Natural killer cell (primary cell): ENCODE data around the gene SEMA4C. TPM values are rescaled to one million over a fixed set of nuclear protein-coding genes. Genes with fewer than 3 reads are reported as not detected.

Experiments used
- ATAC-seq, 3 donors: fragments of 150-1000 bp in 2 of 3; fragments of 200-7000 bp in 1 of 3; cut with Tn5 transposase; 1 replicate in 1 of 3; 2 replicates in 2 of 3; pipeline ENCODE4 v1.10.0; 2021; ENCODE audit warnings: mild to moderate bottlenecking in 2 of 3, moderate library complexity in 2 of 3
- DNase-seq, 2 donors: peaks; one replicate each; pipeline versions ENCODE4 v3.0.0 to v3.0.0-alpha.2; 2013 to 2021; ENCODE audit warnings: mixed read lengths in 1 of 2
- H3K27ac ChIP-seq: one replicate; pipeline ENCODE4 v1.5.1; 2013; ENCODE audit warnings: mild to moderate bottlenecking, low read length
- H3K27me3 ChIP-seq: one replicate; pipeline ENCODE4 v1.6.1; 2013; ENCODE audit warnings: low read length; ENCODE audit not compliant: control insufficient read depth, insufficient read depth
- H3K36me3 ChIP-seq: one replicate; pipeline ENCODE4 v1.6.1; 2013; ENCODE audit warnings: low read length; ENCODE audit not compliant: control insufficient read depth, insufficient read depth
- H3K4me1 ChIP-seq: one replicate; pipeline ENCODE4 v1.6.1; 2013; ENCODE audit warnings: low read length; ENCODE audit not compliant: control insufficient read depth, insufficient read depth
- H3K4me3 ChIP-seq: one replicate; pipeline ENCODE4 v1.5.1; 2013; ENCODE audit warnings: low read length
- H3K9me3 ChIP-seq: one replicate; pipeline ENCODE4 v1.6.1; 2013; ENCODE audit warnings: low read length; ENCODE audit not compliant: control insufficient read depth, insufficient read depth
- H3K27ac Mint-ChIP-seq, 2 donors: one replicate each; pipeline ENCODE4 v1.8.0; 2022; ENCODE audit warnings: mild to moderate bottlenecking in 2 of 2, mixed read lengths in 2 of 2, moderate library complexity in 1 of 2
- H3K27me3 Mint-ChIP-seq, 2 donors: one replicate each; pipeline ENCODE4 v1.8.0; 2022; ENCODE audit warnings: low read depth in 2 of 2, mixed read lengths in 2 of 2
- H3K36me3 Mint-ChIP-seq: one replicate; pipeline ENCODE4 v1.8.0; 2022; ENCODE audit warnings: mixed read lengths
- H3K4me1 Mint-ChIP-seq, 2 donors: one replicate each; pipeline ENCODE4 v1.8.0; 2022; ENCODE audit warnings: mixed read lengths in 2 of 2
- H3K4me3 Mint-ChIP-seq: one replicate; pipeline ENCODE4 v1.8.0; 2022; ENCODE audit warnings: mild to moderate bottlenecking, moderate library complexity, mixed read lengths
- H3K9me3 Mint-ChIP-seq, 2 donors: one replicate each; pipeline ENCODE4 v1.8.0; 2022; ENCODE audit warnings: mixed read lengths in 2 of 2
- WGBS: methylation state at CpG from one replicate; pipeline ENCODE4 v1.1.7; 2013; ENCODE audit warnings: missing lambda C conversion rate; ENCODE audit not compliant: insufficient coverage; 5-methylcytosine and 5-hydroxymethylcytosine counted together
- intact Hi-C: fragments of 100-400 bp; cut with micrococcal nuclease; formaldehyde crosslinking; loops from one replicate; pipeline ENCODE4 v1.14.2; 2022
- total RNA-seq, 4 donors: library from RNA; stranded (reverse); fragments of 120-200 nt in 1 of 4; gene quantifications; one replicate each; pipeline versions ENCODE4 v1.2.3 to v1.2.4, GENCODE V29; 2013 to 2022
- TF ChIP-seq, protein P1 (sequence below): fragments of 200-600 bp; IDR thresholded peaks from one replicate; pipeline ENCODE4 v1.8.0; 2022; ENCODE audit warnings: antibody characterized with exemption

The SEMA4C gene
- total RNA-seq, 3 donors from 2014 or later (not counting 1 experiment from before 2014, with no cell fraction given): 51.8 to 78.1 (median 65.8) TPM

DNA sequence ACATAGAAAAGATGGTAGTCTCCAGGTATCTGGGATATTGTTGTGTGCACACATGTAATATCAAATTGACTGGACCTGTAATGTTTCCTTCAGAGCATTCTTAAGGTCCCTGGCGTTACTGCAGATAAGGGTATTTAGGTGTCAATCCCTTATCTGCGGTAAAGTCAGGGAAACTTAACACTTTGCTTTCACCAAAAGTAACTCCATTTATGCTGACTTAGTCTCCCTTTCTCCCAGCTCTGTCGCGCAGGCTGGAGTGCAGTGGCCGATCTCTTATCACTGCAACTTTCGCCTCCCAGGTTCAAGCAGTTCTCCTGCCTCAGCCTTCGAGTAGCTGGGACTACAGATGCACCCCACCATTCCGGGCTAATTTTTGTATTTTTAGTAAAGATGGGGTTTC, 52.0 kb downstream of the SEMA4C start:
- H3K27ac Mint-ChIP-seq: no peak overlapping the region
- H3K4me1 ChIP-seq: peaks cover 46% of the 10 kb centered on the region
- H3K36me3 ChIP-seq: peaks cover 9% of the 10 kb centered on the region
- peaks cover 58 to 60% of the 10 kb centered on the region in 2 donors for H3K4me1 Mint-ChIP-seq
- intact Hi-C loops: loop anchor here (5.0 kb wide), 2 partner anchors 39 to 144 kb away; partner anchors contain the start of gene ANKRD39
- H3K9me3 Mint-ChIP-seq: no peaks in the 10 kb centered on the region
- no peak overlapping the region for H3K4me3 ChIP-seq
- WGBS: 94% methylated on average over 8 of the region's 8 CpGs
- TF ChIP-seq, protein P1, sequence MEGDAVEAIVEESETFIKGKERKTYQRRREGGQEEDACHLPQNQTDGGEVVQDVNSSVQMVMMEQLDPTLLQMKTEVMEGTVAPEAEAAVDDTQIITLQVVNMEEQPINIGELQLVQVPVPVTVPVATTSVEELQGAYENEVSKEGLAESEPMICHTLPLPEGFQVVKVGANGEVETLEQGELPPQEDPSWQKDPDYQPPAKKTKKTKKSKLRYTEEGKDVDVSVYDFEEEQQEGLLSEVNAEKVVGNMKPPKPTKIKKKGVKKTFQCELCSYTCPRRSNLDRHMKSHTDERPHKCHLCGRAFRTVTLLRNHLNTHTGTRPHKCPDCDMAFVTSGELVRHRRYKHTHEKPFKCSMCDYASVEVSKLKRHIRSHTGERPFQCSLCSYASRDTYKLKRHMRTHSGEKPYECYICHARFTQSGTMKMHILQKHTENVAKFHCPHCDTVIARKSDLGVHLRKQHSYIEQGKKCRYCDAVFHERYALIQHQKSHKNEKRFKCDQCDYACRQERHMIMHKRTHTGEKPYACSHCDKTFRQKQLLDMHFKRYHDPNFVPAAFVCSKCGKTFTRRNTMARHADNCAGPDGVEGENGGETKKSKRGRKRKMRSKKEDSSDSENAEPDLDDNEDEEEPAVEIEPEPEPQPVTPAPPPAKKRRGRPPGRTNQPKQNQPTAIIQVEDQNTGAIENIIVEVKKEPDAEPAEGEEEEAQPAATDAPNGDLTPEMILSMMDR: no peak
- H3K4me3 Mint-ChIP-seq: peak overlapping the region; percentile 88
- H3K27me3 Mint-ChIP-seq: no peaks in the 10 kb centered on the region
- no peaks in the 10 kb centered on the region for H3K27me3 ChIP-seq
- ATAC-seq (no peak), DNase-seq (no peak)
- H3K9me3 ChIP-seq: no peaks in the 10 kb centered on the region
- no peaks in the 10 kb centered on the region for H3K36me3 Mint-ChIP-seq
- H3K27ac ChIP-seq: no peak overlapping the region

DNA sequence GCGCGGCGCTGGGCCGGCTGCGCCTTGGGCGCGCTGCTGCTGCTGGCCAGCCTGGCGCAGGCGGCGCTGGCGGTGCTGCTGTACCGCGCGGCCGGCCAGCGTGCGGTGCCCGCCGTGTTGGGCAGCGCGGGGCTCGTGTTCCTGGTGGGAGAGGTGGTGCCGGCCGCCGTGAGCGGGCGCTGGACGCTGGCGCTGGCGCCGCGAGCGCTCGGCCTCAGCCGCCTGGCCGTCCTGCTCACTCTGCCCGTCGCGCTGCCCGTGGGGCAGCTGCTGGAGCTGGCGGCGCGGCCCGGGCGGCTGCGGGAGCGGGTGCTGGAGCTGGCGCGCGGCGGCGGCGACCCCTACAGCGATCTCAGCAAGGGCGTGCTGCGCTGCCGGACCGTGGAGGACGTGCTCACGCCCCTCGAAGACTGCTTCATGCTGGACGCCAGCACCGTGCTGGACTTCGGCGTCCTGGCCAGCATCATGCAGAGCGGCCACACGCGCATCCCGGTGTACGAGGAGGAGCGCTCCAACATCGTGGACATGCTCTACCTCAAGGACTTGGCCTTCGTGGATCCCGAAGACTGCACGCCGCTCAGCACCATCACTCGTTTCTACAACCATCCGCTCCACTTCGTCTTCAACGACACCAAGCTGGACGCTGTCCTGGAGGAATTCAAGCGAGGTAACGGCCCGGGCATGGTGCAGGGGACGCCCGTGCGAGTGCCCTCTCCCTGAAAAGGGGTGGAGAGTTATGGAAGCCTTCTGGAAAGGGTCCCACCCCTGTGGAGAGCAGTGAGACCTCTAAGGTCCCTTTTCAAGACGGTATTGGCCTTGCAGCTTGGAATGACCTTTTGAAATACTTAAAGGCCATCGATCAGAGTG, 52.8 kb downstream of the SEMA4C start:
- Mint-ChIP-seq H3K9me3 (no peaks in the 10 kb centered on the region), H3K27me3 (no peaks in the 10 kb centered on the region), H3K27ac (no peak overlapping the region), H3K4me1 (peaks cover 59 to 64% of the 10 kb centered on the region in 2 donors), H3K36me3 (no peaks in the 10 kb centered on the region), H3K4me3 (peak overlapping the region; percentile 88)
- peaks cover 46% of the 10 kb centered on the region for H3K4me1 ChIP-seq
- intact Hi-C loops: loop anchor here (1.0 to 5.0 kb wide), 3 partner anchors 40 to 145 kb away; partner anchors contain the start of genes ANKRD39 and SEMA4C
- DNase-seq (peak in 1 of 2 donors; percentile 31), ATAC-seq (no peak)
- no peaks in the 10 kb centered on the region for H3K9me3 ChIP-seq
- H3K36me3 ChIP-seq: peaks cover 4% of the 10 kb centered on the region
- H3K4me3 ChIP-seq: peak overlapping the region; percentile 24
- H3K27ac ChIP-seq: no peak overlapping the region
- TF ChIP-seq, protein P1: no peak
- 8% methylated on average over 89 of the region's 89 CpGs for WGBS
- no peaks in the 10 kb centered on the region for H3K27me3 ChIP-seq

DNA sequence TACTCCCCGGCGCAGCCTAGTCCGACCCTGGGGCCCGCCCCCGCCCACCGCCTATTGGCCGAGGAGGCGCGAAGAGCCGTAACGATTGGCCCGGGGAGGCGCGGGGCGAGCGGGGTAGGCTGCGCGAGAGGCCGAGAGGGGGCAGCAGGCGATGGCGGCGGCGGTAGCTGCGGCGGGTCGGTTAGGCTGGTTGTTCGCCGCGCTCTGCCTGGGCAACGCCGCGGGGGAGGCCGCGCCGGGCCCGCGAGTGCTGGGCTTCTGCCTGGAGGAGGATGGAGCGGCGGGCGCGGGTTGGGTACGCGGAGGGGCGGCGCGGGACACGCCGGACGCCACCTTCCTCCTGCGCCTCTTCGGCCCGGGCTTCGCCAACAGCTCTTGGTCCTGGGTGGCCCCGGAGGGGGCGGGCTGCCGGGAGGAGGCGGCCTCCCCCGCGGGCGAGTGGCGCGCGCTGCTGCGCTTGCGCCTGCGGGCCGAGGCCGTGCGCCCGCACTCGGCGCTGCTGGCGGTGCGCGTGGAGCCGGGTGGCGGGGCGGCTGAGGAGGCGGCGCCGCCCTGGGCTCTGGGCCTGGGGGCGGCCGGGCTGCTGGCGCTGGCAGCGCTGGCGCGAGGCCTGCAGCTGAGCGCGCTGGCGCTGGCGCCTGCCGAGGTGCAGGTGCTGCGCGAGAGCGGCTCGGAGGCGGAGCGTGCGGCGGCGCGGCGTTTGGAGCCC, 53.6 kb downstream of the SEMA4C start, which contains the start of gene CNNM3:
CNNM3 (plus strand) TSS at position 142 of the 709 bp plus-strand sequence; CDS start at position 152, 10 bp downstream.
- H3K4me1 ChIP-seq: peaks cover 46% of the 10 kb centered on the region
- H3K27ac Mint-ChIP-seq: peak within 1 kb of the TSS; percentile 82

More for the DNA sequence above, 53.6 kb downstream of the SEMA4C start, which contains the start of gene CNNM3:
- H3K36me3 ChIP-seq: peaks cover 4% of the 10 kb centered on the region
- peak; percentile 94 to 97 for DNase-seq
- Mint-ChIP-seq H3K4me3 (peak within 1 kb of the TSS; percentile 88), H3K9me3 (no peaks in the 10 kb centered on the region), H3K27me3 (no peaks in the 10 kb centered on the region), H3K36me3 (no peaks in the 10 kb centered on the region), H3K4me1 (peaks cover 56 to 66% of the 10 kb centered on the region in 2 donors)
- intact Hi-C loops: loop anchor here (1.0 to 5.0 kb wide), 3 partner anchors 41 to 146 kb away; partner anchors contain the start of genes ANKRD39 and SEMA4C
- peak within 1 kb of the TSS; percentile 71 for H3K27ac ChIP-seq
- H3K9me3 ChIP-seq: no peaks in the 10 kb centered on the region
- ATAC-seq: peak; percentile 88 to 97 (median 89)
- TF ChIP-seq, protein P1: peak; percentile 60
- H3K4me3 ChIP-seq: peak within 1 kb of the TSS; percentile 85
- under 1% methylated on average over 103 of the region's 103 CpGs for WGBS
- no peaks in the 10 kb centered on the region for H3K27me3 ChIP-seq
